GM19240 (cell line): ENCODE data around the gene MTX1.
A peak's percentile ranks its signal among the peaks of the same experiment; 100 is the strongest.
"Not testable (repeated sequence)": the region's sequence is repeated elsewhere in the genome, so short reads cannot be mapped to it uniquely, and the experiment has no call there.

ENCODE experiments used
- DNase-seq: peaks from one replicate; pipeline ENCODE4 v3.0.0; 2011; ENCODE audit warnings: low spot score; ENCODE audit not compliant: insufficient read length

The MTX1 gene

GRCh38 chr1:155207806-155208540 lies 522 bp upstream of the MTX1 start, which contains the start of gene THBS3:
THBS3 (minus strand) TSS chr1:155207897; CDS start chr1:155207876, 21 bp downstream.
- DNase-seq, result no peak

- DNase-seq, result no peak
Observed at GRCh38 chr1:155209312-155209721, 822 bp downstream of the MTX1 start.

- DNase-seq, result no peak
Observed at GRCh38 chr1:155210314-155211104, 2.0 kb downstream of the MTX1 start.

GRCh38 chr1:155211381-155212050 lies 3.0 kb downstream of the MTX1 start:
- not testable (repeated sequence) for DNase-seq

- DNase-seq, result not testable (repeated sequence)
Observed at GRCh38 chr1:155212051-155212440, 3.6 kb downstream of the MTX1 start.

GRCh38 chr1:155214702-155215101 lies 6.2 kb downstream of the MTX1 start:
- DNase-seq, result not testable (repeated sequence)

GRCh38 chr1:155218854-155219591 lies 10.5 kb downstream of the MTX1 start:
- no peak for DNase-seq

- no peak for DNase-seq
Observed at GRCh38 chr1:155219592-155220031, 11.1 kb downstream of the MTX1 start.

GRCh38 chr1:155220211-155220965 lies 11.9 kb downstream of the MTX1 start:
- DNase-seq, result not testable (repeated sequence)

GRCh38 chr1:155223047-155223446 lies 14.6 kb downstream of the MTX1 start:
- no peak for DNase-seq

GRCh38 chr1:155225404-155225759 lies 16.9 kb downstream of the MTX1 start:
- not testable (repeated sequence) for DNase-seq

- DNase-seq, result peak; percentile 76
Observed at GRCh38 chr1:155226188-155226909, 17.9 kb downstream of the MTX1 start.

GRCh38 chr1:155226910-155227260 lies 18.4 kb downstream of the MTX1 start:
- no peak for DNase-seq

GRCh38 chr1:155227261-155228095 lies 19.0 kb downstream of the MTX1 start:
- DNase-seq, result peak; percentile 100

GRCh38 chr1:155228096-155228427 lies 19.6 kb downstream of the MTX1 start:
- no peak for DNase-seq

- not testable (repeated sequence) for DNase-seq
Observed at GRCh38 chr1:155231302-155231701, 22.8 kb downstream of the MTX1 start.

GRCh38 chr1:155232001-155232978 lies 23.8 kb downstream of the MTX1 start:
- DNase-seq, result not testable (repeated sequence)

GRCh38 chr1:155233502-155233901 lies 25.0 kb downstream of the MTX1 start:
- DNase-seq, result not testable (repeated sequence)
